Glutamatergic neuron (in vitro differentiated cells): Measurements from ENCODE around the gene HOXD9. TPM values are rescaled to one million over a fixed set of nuclear protein-coding genes. Genes with fewer than 3 reads are reported as not detected.

ENCODE experiments used
- DNase-seq: peaks from one replicate; pipeline ENCODE4 v3.0.0; 2022
- H3K27ac Mint-ChIP-seq: one replicate; pipeline ENCODE4 v1.8.0; 2020; ENCODE audit warnings: mild to moderate bottlenecking, mixed read lengths, inconsistent platforms; ENCODE audit not compliant: unreplicated experiment
- H3K27me3 Mint-ChIP-seq: one replicate; pipeline ENCODE4 v1.8.0; 2020; ENCODE audit warnings: mild to moderate bottlenecking, moderate library complexity, mixed read lengths, inconsistent platforms; ENCODE audit not compliant: unreplicated experiment
- H3K36me3 Mint-ChIP-seq: one replicate; pipeline ENCODE4 v1.8.0; 2020; ENCODE audit warnings: mild to moderate bottlenecking, mixed read lengths, inconsistent platforms; ENCODE audit not compliant: unreplicated experiment
- H3K4me1 Mint-ChIP-seq: one replicate; pipeline ENCODE4 v1.8.0; 2020; ENCODE audit warnings: mild to moderate bottlenecking, low read depth, mixed read lengths, inconsistent platforms; ENCODE audit not compliant: unreplicated experiment
- H3K4me3 Mint-ChIP-seq: one replicate; pipeline ENCODE4 v1.8.0; 2020; ENCODE audit warnings: mild to moderate bottlenecking, mixed read lengths, inconsistent platforms; ENCODE audit not compliant: unreplicated experiment
- H3K9me3 Mint-ChIP-seq: one replicate; pipeline ENCODE4 v1.8.0; 2020; ENCODE audit warnings: mild to moderate bottlenecking, moderate library complexity, mixed read lengths, inconsistent platforms; ENCODE audit not compliant: unreplicated experiment
- total RNA-seq: library from RNA; stranded (reverse); fragmentation: NEBNext Ultra II Directional; extraction: Animal tissue kit (Norgen Biotek cat#: 25700); gene quantifications from one replicate; pipeline ENCODE4 v1.2.1, GENCODE V29; 2021; ENCODE audit not compliant: unreplicated experiment
- TF ChIP-seq, protein P1 (sequence below): fragments of 200-600 bp; sonication (generic); IDR thresholded peaks from one replicate; pipeline ENCODE4 v1.5.0; 2021; ENCODE audit not compliant: partially characterized antibody, unreplicated experiment

Gene HOXD9
- total RNA-seq, 1 donor from 2014 or later, result 0.44 TPM

DNA sequence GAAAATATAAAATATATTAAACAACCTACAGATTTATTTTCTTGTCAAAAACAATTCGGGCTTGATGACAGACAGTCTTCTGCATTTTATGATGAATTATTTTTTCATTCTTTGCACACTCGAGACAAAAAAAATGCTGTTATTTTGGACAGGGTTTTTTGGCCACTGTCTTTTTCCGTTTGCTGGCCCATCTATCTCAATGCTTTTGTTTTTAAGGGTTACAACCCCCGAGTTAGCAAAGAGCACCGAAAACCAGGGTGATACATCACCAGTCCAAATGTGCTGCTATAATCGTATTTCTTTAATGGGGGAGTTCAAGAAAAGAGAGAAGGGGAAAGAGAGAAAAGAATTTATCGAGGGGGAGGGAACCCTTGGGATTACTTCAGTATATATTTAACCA is 46.5 kb upstream of the HOXD9 start:
- TF ChIP-seq, protein P1, sequence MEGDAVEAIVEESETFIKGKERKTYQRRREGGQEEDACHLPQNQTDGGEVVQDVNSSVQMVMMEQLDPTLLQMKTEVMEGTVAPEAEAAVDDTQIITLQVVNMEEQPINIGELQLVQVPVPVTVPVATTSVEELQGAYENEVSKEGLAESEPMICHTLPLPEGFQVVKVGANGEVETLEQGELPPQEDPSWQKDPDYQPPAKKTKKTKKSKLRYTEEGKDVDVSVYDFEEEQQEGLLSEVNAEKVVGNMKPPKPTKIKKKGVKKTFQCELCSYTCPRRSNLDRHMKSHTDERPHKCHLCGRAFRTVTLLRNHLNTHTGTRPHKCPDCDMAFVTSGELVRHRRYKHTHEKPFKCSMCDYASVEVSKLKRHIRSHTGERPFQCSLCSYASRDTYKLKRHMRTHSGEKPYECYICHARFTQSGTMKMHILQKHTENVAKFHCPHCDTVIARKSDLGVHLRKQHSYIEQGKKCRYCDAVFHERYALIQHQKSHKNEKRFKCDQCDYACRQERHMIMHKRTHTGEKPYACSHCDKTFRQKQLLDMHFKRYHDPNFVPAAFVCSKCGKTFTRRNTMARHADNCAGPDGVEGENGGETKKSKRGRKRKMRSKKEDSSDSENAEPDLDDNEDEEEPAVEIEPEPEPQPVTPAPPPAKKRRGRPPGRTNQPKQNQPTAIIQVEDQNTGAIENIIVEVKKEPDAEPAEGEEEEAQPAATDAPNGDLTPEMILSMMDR, result no peak
- no peak for DNase-seq
- H3K9me3 Mint-ChIP-seq, result peaks cover 21% of the 10 kb centered on the region
- H3K27me3 Mint-ChIP-seq, result peaks cover 24% of the 10 kb centered on the region
- no peak overlapping the region for H3K27ac Mint-ChIP-seq
- H3K36me3 Mint-ChIP-seq, result no peaks in the 10 kb centered on the region
- H3K4me1 Mint-ChIP-seq, result peaks cover 15% of the 10 kb centered on the region
- H3K4me3 Mint-ChIP-seq, result peak overlapping the region; percentile 75

DNA sequence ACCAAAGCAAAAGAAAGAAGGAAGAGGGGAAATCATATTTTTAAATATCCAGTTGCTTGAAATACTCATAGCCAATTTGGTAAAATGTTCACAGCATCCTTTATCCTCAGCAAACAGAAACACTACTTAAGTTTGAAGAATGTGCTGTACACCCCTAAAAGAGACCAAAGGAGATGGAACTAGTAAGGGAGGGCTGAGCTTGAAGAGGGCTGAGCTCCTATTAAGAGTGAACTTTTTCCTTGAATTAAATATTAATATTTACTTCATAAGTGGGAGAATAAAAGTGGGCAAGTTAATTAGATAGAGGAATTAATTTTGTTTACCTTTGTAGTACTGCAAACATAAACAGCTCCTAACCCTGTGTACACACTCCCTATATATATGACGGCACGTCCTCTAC is 45.7 kb upstream of the HOXD9 start:
- H3K27me3 Mint-ChIP-seq, result peaks cover 28% of the 10 kb centered on the region
- TF ChIP-seq, protein P1, result no peak
- H3K4me3 Mint-ChIP-seq, result peak overlapping the region; percentile 75
- no peak overlapping the region for H3K27ac Mint-ChIP-seq
- no peak for DNase-seq
- H3K36me3 Mint-ChIP-seq, result no peaks in the 10 kb centered on the region
- H3K4me1 Mint-ChIP-seq, result peaks cover 20% of the 10 kb centered on the region
- H3K9me3 Mint-ChIP-seq, result peaks cover 24% of the 10 kb centered on the region

DNA sequence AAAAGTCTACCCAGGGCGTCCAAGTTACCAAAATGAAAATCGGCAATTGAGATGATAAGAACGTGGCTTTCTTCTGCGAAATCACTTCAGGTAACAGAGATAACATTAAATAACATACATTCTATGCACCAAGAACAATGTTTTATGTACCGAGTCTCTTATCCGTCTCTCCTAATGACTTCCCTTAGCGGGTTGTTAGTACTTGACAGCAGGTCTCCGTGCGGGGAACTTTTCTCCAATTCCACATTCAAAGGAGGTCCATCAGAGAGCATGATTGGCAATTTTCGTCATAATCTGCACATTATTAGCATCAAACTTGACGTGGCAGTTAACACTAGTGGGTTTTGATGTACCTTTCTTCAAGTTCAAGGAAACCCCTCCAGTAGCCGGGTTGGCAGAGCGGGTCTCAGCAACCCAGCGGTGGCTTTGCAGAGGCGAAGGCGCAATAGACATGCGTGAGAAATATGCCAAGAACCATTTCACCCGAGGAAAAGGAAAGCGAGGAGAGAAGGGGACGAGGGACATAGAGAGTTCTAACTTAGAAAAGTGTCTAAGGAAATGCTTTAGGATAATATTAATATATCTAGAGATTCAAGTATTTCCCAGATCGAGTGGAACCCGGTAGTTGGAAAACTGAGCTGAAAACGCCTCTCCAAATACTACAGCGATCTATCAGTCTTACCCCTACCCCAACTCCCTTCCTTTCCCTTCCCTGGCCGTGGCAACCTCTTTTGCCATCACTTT is 43.8 kb upstream of the HOXD9 start:
- Mint-ChIP-seq H3K4me1 (peaks cover 23% of the 10 kb centered on the region), H3K4me3 (peak overlapping the region; percentile 99), H3K27me3 (peaks cover 35% of the 10 kb centered on the region), H3K36me3 (no peaks in the 10 kb centered on the region), H3K9me3 (peaks cover 26% of the 10 kb centered on the region), H3K27ac (peak overlapping the region; percentile 94)
- DNase-seq, result no peak
- TF ChIP-seq, protein P1, result no peak

DNA sequence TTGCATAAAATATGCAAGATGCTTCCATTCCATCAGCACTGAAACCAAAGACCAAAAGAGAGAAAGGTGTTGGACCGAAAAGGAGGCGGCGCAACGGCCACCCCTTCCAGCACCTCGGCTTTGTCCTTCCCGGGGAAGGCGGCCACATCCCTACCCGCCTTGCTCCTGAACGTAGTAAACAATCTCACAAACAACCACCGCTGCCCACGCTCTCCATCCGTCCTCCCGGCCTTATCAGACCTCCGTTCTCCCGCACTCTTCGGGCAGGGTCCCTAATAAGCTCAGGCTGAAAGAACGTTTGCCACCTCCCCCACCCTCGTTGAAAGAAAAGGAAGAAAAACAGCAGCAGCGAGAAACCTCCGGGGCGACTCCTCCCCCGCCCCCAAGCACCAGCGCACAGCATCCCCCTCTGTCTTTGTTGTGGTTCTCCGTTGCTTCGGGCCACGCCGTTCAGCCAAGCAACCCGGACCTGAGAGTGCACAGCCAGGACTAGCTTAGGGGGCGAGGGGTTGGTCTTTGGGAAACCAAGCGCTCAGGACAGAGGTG is 43.2 kb upstream of the HOXD9 start:
- peaks cover 31% of the 10 kb centered on the region for H3K9me3 Mint-ChIP-seq
- TF ChIP-seq, protein P1, result no peak
- H3K27ac Mint-ChIP-seq, result peak overlapping the region; percentile 94
- H3K36me3 Mint-ChIP-seq, result no peaks in the 10 kb centered on the region
- peaks cover 37% of the 10 kb centered on the region for H3K27me3 Mint-ChIP-seq
- H3K4me1 Mint-ChIP-seq, result peaks cover 23% of the 10 kb centered on the region
- peak overlapping the region; percentile 99 for H3K4me3 Mint-ChIP-seq
- DNase-seq, result peak; percentile 56
